ENCODE results near the gene IFT25.

GRCh38 chr1:53986458-53986857, 41.0 kb upstream of the IFT25 start:
- TF ChIP-seq, protein P1, sequence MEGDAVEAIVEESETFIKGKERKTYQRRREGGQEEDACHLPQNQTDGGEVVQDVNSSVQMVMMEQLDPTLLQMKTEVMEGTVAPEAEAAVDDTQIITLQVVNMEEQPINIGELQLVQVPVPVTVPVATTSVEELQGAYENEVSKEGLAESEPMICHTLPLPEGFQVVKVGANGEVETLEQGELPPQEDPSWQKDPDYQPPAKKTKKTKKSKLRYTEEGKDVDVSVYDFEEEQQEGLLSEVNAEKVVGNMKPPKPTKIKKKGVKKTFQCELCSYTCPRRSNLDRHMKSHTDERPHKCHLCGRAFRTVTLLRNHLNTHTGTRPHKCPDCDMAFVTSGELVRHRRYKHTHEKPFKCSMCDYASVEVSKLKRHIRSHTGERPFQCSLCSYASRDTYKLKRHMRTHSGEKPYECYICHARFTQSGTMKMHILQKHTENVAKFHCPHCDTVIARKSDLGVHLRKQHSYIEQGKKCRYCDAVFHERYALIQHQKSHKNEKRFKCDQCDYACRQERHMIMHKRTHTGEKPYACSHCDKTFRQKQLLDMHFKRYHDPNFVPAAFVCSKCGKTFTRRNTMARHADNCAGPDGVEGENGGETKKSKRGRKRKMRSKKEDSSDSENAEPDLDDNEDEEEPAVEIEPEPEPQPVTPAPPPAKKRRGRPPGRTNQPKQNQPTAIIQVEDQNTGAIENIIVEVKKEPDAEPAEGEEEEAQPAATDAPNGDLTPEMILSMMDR (conservative IDR thresholded peaks at IDR 0.05; ENCODE audit: low read length) = no peak
- no peak for TF ChIP-seq EZH2phosphoT487 (IDR thresholded peaks at IDR 0.05; ENCODE audit: borderline replicate concordance)
